HCT116 (cell line): ENCODE measurements around the gene AKAP8.

Experiments used
- CEBPB ChIP-seq: IDR thresholded peaks from 2 replicates; pipeline ENCODE4 v1.6.1; 2012; ENCODE audit warnings: low read depth
- CTCF ChIP-seq, 3 experiments: fragments of 200-600 bp in 1 of 3; sonication (generic) in 1 of 3; IDR thresholded peaks in 2 of 3; conservative IDR thresholded peaks in 1 of 3; 2 replicates each; pipeline ENCODE4 v1.5.1; 2012 to 2017; ENCODE audit warnings: low read depth in 2 of 3, low read length in 2 of 3, antibody characterized with exemption in 1 of 3, borderline replicate concordance in 1 of 3, control low read depth in 1 of 3, mild to moderate bottlenecking in 1 of 3, mixed read lengths in 1 of 3, mixed run types in 1 of 3, moderate library complexity in 1 of 3; ENCODE audit not compliant: insufficient read depth in 1 of 3
- EGR1 ChIP-seq: IDR thresholded peaks from 2 replicates; pipeline ENCODE4 v1.6.1; 2012; ENCODE audit warnings: low read depth
- EZH2 ChIP-seq: fragments of 200-600 bp; sonication (generic); IDR thresholded peaks from 2 replicates; pipeline ENCODE4 v1.6.1; 2017; ENCODE audit warnings: antibody characterized with exemption, mixed run types
- EZH2phosphoT487 ChIP-seq: fragments of 200-600 bp; IDR thresholded peaks from 2 replicates; pipeline ENCODE4 v1.6.1; 2018; ENCODE audit warnings: antibody characterized with exemption, borderline replicate concordance
- JUND ChIP-seq: IDR thresholded peaks from 2 replicates; pipeline ENCODE4 v1.6.1; 2012
- MAX ChIP-seq: IDR thresholded peaks from 2 replicates; pipeline ENCODE4 v1.6.1; 2012
- POLR2A ChIP-seq: IDR thresholded peaks from 2 replicates; pipeline ENCODE4 v1.7.0; 2011; ENCODE audit warnings: borderline replicate concordance; ENCODE audit not compliant: insufficient read depth, insufficient read length; ENCODE audit errors: extremely low read depth
- POLR2AphosphoS5 ChIP-seq: IDR thresholded peaks from 2 replicates; pipeline ENCODE4 v1.6.1; 2011; ENCODE audit warnings: mild to moderate bottlenecking, low read depth, low read length, moderate library complexity
- RAD21 ChIP-seq: IDR thresholded peaks from 2 replicates; pipeline ENCODE4 v1.6.1; 2012; ENCODE audit warnings: low read depth, mild to moderate bottlenecking
- REST ChIP-seq: IDR thresholded peaks from 2 replicates; pipeline ENCODE4 v1.6.1; 2012; ENCODE audit warnings: low read depth
- SRF ChIP-seq: IDR thresholded peaks from 2 replicates; pipeline ENCODE4 v1.6.1; 2012; ENCODE audit warnings: low read depth
- ZBTB33 ChIP-seq: IDR thresholded peaks from 2 replicates; pipeline ENCODE4 v1.6.1; 2011; ENCODE audit warnings: mild to moderate bottlenecking, low read length, moderate library complexity; ENCODE audit not compliant: insufficient replicate concordance; ENCODE audit errors: extremely low read depth
- ZNF274 ChIP-seq: fragments of 200-500 bp; sonication (Bioruptor generic); IDR thresholded peaks from 2 replicates; pipeline ENCODE4 v1.6.1; 2014; ENCODE audit warnings: mild to moderate bottlenecking, low read depth, low read length, inconsistent platforms

- no peak for TF ChIP-seq REST
- no peak for TF ChIP-seq CTCF (IDR thresholded peaks at IDR 0.05 in 2 of 3, conservative IDR thresholded peaks at IDR 0.05 in 1 of 3; ENCODE audit: borderline replicate concordance in 1 of 3, insufficient read depth in 1 of 3, low read depth in 2 of 3, low read length in 2 of 3)
- no peak for TF ChIP-seq RAD21
- TF ChIP-seq POLR2AphosphoS5 = no peak
- no peak for TF ChIP-seq SRF
- no peak for TF ChIP-seq POLR2A
- no peak for TF ChIP-seq MAX
- TF ChIP-seq EZH2 = no peak
- no peak for TF ChIP-seq JUND
- no peak for TF ChIP-seq EGR1
- TF ChIP-seq ZBTB33 = no peak
- no peak for TF ChIP-seq ZNF274
- TF ChIP-seq CEBPB = no peak
- no peak for TF ChIP-seq EZH2phosphoT487
These were observed 33.2 kb upstream of the AKAP8 start for GRCh38 chr19:15412832-15413231.
